Activated naive CD4-positive, alpha-beta T cell treated with anti-CD3 and anti-CD28 coated beads, Interleukin-2, amount 50 U/mL, for 16 hours (primary cell): ENCODE results near the gene SCRT2.
"Not testable (repeated sequence)": the region's sequence is repeated elsewhere in the genome, so short reads cannot be mapped to it uniquely, and the experiment has no call there.

Experiments
- DNase-seq: peaks from one replicate; pipeline ENCODE4 v3.0.0-alpha.2; 2020

Gene SCRT2

GRCh38 chr20:675453-676314 is at the start of gene SCRT2:
Gene SCRT2 (minus strand): TSS chr20:675802. CDS start chr20:675601, 201 bp downstream.
- peak; percentile 60 for DNase-seq

GRCh38 chr20:724797-725196 is 49.2 kb upstream of the SCRT2 start:
- DNase-seq: not testable (repeated sequence)

GRCh38 chr20:723756-724155 is 48.2 kb upstream of the SCRT2 start:
- DNase-seq: no peak

GRCh38 chr20:722822-723644 is 47.4 kb upstream of the SCRT2 start:
- DNase-seq: no peak

GRCh38 chr20:721876-722275 is 46.3 kb upstream of the SCRT2 start:
- no peak for DNase-seq

GRCh38 chr20:719816-720215 is 44.2 kb upstream of the SCRT2 start:
- DNase-seq: no peak

GRCh38 chr20:719068-719467 is 43.5 kb upstream of the SCRT2 start:
- no peak for DNase-seq

- no peak for DNase-seq
These were observed 42.2 kb upstream of the SCRT2 start for GRCh38 chr20:717832-718231.

GRCh38 chr20:717271-717670 is 41.7 kb upstream of the SCRT2 start:
- DNase-seq: no peak

- no peak for DNase-seq
These were observed 38.9 kb upstream of the SCRT2 start for GRCh38 chr20:714453-714852.

- no peak for DNase-seq
These were observed 36.0 kb upstream of the SCRT2 start for GRCh38 chr20:711576-711975.

- no peak for DNase-seq
These were observed 35.3 kb upstream of the SCRT2 start for GRCh38 chr20:710780-711450.

GRCh38 chr20:709991-710779 is 34.6 kb upstream of the SCRT2 start:
- no peak for DNase-seq

GRCh38 chr20:709423-709822 is 33.8 kb upstream of the SCRT2 start:
- no peak for DNase-seq

GRCh38 chr20:708956-709355 is 33.4 kb upstream of the SCRT2 start:
- DNase-seq: no peak

GRCh38 chr20:707451-708110 is 32.0 kb upstream of the SCRT2 start:
- DNase-seq: no peak

GRCh38 chr20:706366-706885 is 30.8 kb upstream of the SCRT2 start:
- no peak for DNase-seq

GRCh38 chr20:704726-705125 is 29.1 kb upstream of the SCRT2 start:
- DNase-seq: no peak

GRCh38 chr20:703426-703825 is 27.8 kb upstream of the SCRT2 start:
- DNase-seq: no peak

- DNase-seq: no peak
These were observed 27.4 kb upstream of the SCRT2 start for GRCh38 chr20:703006-703405.

GRCh38 chr20:701401-702129 is 26.0 kb upstream of the SCRT2 start:
- DNase-seq: no peak
